A673 (cell line): ENCODE results near the gene GRB7.

Experiments used
- CTCF ChIP-seq: fragments of 300-800, 200-600 bp; sonication (generic); conservative IDR thresholded peaks from 2 replicates; pipeline ENCODE4 v1.5.1; 2017; ENCODE audit warnings: low read depth, mild to moderate bottlenecking, antibody characterized with exemption, low read length, moderate library complexity, mixed read lengths
- EZH2 ChIP-seq: fragments of 200-600 bp; sonication (generic); IDR thresholded peaks from 2 replicates; pipeline ENCODE4 v1.6.1; 2017; ENCODE audit warnings: borderline replicate concordance, low read depth, mild to moderate bottlenecking, mixed read lengths, antibody characterized with exemption, low read length; ENCODE audit not compliant: poor library complexity, severe bottlenecking

- TF ChIP-seq CTCF (no peak), EZH2 (no peak)
Measured at GRCh38 chr17:39694593-39694992, 43.1 kb upstream of the GRB7 start.
